Measurements from ENCODE around the gene KCNE3.

KCNE3 gene

DNA sequence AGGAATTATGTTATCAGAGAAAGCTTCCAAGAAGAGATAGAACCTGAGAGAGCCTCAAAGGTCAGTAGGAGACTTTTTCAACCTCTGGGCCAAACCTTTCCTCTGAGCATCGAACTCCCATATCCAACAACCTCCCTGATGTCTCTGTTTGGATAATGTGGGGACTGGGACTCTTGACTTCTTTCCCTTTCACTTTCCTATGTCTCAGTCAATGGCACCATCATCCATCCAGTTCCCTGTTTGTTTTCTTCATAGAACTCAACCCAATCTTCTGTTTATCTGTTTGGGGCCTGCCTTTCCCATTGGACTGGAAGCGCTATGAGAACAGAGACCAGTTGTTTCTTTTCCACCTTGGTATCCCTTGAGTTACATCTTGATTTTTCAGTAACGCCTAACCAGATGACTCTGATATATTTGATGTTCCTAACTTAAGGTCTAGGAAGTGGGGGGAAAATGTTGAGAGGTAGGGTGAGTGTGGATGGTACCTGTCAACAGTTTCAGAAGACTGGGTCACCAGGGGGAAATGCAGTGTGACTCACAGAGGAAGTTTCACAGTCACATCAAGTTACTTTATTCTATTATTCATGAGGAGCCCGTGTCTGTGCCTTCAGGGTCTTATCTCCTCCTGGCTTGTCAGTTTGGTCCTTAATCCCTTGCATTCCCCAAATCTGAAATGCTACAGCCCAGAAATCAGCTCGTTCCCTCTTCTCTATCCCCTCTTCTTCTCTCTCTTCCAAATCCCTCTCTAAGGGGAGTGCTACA lies 4.5 kb upstream of the KCNE3 start:
- no peak for DNase-seq

DNA sequence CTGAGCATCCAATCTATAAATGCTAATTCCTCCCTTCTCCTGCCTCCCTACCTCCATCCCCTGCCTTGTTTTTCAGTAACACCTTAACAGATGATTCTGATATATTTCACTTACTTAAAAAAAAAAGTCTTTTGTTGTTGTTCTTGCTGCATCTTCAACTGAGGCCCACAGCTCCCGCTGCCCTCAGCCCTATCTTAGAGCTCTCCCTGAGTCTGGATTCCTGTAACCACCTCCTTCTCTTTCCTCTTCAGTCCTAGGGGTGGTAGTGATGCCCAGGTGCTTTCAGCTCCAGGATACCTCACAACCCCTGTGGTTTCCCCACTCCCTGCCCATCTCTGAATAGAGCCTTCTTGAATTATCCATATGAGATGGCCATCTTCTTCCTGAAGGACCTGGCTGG lies 3.7 kb upstream of the KCNE3 start:
- no peak for DNase-seq

DNA sequence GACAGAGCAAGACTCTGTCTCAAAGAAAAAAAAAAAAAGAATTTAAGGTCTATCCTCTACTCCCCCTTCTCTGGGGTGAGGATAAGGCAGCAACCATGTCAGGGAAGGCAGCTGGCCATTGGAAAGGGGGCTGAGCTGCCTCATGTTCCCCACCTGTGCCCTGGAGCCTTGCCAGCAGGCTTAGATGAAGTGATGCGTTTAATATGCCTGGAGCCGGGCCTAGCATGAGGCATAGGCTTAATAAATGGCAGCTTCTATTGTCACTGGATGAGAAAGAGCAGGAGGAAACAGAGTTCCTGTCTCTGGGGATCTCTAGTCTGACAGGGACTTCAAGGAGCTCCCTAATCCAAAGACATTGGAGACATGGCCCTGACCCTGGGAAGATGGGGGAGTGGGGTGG lies 3.2 kb upstream of the KCNE3 start:
- no peak for DNase-seq

DNA sequence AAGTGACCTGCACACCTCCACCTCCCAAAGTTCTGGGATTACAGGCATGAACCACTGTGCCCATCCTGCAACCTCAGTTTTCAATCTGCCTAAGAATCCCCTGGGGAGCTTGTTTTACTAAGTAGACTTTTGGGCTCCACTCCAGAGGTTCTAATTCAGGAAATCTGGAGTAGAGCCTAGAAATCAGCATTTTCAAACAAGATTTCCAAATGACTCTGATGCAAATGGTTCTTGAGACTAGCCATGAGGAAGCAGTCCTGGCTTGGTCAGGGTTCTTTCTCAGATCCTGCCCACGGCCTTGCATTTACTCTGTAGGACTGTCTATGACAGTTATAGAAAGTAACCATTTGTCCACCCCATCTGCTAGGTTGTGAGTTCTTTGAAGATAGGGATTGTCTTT lies 1.6 kb upstream of the KCNE3 start:
- no peak for DNase-seq

DNA sequence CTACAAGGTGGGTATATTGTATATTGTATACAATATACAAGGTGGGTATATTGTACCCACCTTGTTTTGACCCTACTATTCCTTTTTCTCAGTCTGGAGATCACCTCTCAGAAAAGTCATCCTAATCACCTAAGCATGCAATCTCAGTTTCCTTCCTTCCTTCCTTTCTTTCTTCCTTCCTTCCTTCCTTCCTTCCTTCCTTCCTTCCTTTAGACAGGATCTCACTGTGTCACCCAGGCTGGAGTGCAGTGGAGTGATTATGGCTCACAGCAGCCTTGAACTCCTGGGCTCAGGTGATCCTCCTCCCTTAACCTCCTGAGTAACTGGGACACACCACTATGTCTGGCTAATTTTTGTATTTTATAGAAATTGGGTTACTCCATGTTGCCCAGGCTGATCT lies 1.2 kb upstream of the KCNE3 start:
- DNase-seq, result no peak

DNA sequence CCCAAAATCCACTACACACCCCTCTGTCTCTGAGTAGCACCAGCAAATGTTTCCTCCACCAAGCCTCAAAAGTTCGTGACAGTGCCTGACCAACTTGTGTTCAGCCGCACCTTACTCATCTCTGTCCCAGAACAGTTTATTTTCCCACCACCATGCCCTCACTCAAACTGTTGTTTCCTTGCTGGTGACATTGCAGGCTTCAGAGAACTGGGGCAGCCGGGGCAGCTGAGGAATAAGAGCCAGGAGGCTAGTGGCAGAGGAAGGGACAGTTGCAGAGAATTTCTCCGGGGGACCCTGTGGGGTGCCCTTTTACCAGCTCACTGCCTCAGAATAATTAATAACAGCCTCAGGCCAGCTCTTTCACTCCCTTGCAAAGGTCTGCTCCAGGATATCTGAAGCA lies 709 bp upstream of the KCNE3 start:
- DNase-seq, result no peak

DNA sequence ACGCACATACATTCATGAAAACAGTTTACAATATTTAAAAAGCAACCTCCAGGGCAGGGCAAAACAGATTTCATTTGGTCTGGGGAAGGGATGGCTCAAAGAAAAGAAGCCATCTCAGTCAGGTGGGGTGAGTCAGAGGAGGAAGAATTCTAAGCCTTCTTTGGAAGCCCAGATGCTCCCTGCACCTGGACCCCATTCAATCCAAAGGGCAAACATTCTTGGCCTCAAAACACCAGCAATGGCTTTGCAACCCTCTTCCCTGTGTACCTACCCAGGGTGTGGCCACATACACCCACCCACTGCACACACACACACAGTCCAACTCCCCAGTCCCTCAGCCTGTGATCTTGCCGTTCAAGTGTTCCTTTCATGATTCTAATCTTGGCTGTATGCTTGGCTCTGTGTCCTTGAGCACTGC lies 2.0 kb downstream of the KCNE3 start:
- no peak for DNase-seq

DNA sequence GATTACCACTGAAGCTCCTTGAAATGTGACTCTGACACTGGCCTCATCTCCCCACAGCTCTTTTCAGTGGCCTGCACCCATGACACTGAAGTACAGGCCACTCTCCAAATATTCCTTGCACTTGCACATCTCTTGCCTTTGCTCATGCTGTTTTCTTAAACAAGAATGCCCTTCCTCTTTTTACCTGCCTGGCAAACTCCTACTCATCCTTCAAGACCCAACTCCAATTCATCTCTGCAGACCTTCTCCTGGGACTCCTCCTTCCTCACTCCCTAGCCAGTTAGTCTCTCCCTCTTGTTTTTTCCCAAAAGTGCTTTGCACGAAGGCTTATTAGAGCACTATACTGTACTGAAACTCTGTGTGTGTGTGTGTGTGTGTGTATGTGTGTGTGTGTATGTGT lies 2.6 kb downstream of the KCNE3 start:
- no peak for DNase-seq

DNA sequence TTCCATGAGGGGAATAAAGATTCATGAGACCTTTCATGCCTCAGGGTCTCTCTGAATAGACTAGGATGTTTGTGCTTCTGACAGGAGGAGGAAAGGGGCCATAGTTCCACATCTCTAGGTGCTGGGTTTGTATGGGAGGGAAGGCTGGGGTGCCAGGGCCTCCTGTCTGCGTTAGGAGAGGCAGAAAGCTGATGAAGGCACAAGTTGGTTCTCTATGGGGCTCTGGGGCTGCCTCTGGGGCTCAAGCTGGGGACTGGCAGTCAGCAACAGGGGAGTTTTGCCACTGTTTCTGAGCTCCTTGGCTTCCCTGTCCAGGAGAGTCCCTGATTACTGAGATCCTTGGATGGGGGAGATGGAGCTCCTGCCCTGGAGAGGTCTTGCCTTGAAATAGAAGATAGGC lies 4.1 kb downstream of the KCNE3 start:
- no peak for DNase-seq

DNA sequence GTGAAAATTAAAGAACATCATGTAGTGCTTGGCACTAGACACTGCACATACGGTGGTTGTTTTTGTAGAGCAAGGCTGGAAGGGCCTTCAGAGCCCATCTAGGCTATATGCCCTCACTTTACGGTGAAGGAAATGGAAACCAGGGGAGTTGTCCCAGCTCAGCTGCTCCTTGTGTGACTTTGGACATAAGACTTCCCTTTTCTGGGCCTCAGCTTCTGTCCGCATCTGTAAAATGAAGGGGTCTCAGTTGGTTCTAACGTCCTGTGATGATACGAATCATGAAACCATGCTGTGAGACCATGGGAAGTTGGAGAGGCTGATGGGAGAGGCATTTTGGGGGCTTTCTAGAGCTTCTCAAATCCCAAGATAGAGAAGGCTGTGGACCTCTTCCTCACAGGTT lies 4.7 kb downstream of the KCNE3 start:
- DNase-seq, result no peak

DNA sequence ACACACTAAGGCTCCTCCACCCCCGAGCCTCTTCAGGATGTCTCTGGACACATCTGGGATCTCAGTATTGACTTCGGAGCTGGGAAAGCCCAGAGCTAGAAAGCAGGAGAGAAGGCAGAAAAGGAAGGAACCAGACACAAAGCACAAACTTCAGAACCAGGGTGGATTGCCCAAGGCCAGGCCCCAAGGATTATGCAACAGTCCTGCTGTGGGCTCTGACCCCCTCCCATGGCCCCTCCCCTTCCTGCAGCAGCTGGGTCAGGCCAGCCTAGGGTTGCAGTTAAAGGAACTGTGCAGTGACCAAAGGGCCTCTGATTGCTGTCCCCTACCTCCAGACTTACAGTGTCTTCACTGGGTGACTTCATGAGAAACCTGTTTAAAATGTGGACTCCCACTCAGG lies 5.3 kb downstream of the KCNE3 start:
- DNase-seq, result no peak

DNA sequence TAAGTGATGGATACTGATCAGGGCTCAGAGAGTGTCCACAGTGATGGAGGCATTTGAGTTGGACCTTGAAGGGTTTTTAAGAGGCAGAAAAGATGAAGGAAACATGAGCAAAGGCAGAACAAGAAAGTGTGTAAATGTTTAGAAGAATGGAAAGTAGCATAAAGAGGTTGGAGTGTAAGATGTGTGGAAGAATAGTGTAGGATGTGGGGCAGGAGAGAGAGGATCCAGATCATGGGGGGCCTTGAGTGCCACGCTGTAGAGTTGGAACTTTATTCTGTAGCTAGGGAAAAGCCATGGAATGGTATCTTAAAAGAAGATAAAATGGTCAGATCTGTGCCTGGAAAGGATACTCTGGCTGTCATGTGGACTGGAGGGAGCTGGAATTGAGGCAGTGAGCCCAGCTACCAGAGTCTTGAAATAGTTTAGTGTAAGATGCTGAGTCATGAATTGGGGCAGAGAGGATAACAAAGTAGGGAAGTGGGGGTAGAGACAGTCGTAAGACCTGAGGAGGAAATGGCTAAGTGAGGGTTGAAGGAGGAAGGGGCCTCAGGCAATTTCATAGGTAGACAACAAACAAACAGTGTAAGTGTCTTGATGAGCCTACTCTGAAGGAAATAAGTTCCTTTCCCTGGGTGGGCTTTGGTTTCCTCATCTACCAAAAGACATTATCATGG lies 6.7 kb downstream of the KCNE3 start:
- peak in 1 of 5 donors; percentile 7 for DNase-seq

DNA sequence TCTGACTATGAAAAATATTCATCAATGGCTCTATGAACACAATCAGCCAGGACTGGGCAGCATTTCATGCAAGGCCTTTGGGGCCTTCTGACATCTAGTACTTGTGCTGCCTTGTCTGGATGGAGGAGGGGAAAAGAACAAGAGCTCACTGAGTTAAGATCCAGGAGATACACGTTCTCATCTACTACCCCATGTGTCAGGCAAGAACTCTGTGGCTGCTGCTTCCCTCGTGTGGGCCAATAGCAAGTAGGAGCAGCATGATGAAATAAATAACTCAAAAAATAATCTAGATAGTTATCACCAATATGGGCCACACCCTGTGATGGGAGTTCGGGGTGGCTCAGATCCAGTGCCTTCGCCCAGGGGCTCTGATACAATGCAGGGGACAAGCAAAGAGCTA lies 7.3 kb downstream of the KCNE3 start:
- no peak for DNase-seq

DNA sequence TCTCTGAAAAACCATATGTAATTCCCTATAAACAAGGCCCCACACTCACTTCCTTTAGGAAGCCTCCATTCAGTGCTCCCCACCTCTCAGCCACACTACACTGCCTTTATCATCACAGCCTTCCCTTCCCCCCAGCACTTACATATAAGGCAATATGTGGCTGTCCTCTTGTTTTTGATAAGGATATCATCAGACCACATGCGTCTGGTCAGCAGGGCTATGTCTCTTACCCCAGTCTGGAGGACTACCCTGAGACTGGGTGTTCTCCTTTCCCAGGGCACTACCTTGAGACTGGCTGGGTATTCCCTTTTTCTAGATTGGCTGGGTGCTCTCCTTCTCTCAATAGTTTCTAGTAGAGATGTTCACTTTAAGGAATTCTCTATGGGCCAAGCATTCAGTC lies 7.8 kb downstream of the KCNE3 start:
- no peak for DNase-seq

DNA sequence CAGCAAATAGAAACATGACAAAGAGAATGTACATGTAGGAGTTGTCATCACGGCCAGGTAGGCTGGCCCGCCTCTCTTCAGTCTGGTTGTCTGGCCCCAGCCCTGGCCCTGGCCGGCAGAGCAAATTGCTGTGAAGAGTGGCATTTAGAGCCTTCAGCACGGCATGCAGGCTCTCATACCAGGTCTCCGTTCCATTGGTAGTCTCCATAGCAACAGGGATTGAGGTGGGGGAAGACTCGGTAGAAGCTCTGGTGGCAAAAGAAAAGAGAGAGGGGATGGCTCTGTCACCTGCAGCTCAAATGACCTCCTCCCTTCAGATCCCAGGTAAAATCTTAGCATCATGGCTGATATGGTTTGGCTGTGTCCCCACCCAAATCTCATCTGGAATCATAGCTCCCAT lies 10.0 kb downstream of the KCNE3 start:
- no peak for DNase-seq

DNA sequence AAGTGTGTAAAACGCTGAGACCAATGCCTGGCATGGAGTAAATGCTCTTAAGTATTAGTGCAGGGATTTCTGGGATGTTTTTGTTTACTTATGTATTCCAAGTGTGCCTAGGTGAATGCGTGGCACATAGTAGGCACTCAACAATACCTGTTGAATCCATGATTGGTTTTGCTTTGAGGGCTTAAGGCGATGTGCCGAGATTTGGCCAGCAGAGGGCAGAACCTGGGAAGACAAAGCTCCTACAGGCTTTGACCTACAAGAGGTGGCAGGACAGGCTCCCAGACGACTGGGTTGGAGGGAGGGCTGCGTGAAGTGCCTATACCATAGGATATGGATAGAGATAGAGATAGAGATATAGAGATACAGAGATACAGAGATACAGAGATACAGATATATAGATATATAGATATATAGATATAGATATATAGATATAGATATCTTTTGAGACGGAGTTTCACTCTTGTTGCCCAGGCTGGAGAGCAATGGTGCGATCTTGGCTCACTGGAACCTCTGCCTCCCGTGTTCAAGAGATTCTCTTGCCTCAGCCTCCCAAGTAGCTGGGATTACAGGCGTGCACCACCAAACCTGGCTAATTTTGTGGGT lies 13.9 kb downstream of the KCNE3 start:
- DNase-seq, result peak in 4 of 5 donors; percentile 12 to 48 (median 39)

DNA sequence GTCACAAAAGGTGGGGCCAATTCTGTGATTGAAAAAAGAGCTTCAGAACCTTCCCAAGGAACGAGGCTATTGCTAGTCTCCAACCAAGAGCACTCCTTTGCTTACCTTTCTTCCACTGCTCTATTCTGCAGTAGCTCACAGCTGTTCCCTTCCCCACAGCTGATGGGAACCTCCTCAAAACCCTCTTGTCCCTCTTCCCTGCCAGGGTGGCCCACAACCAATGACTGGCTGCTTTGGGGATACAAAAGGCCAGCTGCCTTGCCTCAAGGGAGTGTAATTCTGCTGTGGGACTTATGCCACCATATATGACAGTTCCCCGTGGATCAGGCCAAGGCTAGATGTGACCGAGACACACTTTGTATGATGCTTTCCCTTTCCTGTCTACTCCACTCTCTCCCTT lies 15.0 kb downstream of the KCNE3 start:
- no peak for DNase-seq

DNA sequence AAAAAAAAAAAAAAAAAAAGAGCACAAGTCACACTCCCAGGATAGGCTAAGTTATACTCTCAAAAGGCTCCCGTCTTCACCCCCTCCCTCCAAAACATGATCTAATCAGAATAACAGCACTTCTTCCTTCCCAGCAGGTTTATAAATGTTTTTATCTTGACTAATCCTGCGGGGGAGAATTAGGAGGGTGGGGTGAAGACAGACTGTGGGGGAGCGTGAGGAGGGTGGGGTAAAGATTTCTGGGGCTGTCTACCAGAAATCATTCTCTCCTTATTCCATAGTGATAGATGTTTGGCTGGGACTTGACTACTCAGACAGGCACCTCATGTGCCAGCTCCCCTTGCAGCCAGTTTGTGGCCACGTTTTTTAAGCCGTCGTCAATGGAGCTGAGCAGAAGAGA lies 17.0 kb downstream of the KCNE3 start:
- no peak for DNase-seq

DNA sequence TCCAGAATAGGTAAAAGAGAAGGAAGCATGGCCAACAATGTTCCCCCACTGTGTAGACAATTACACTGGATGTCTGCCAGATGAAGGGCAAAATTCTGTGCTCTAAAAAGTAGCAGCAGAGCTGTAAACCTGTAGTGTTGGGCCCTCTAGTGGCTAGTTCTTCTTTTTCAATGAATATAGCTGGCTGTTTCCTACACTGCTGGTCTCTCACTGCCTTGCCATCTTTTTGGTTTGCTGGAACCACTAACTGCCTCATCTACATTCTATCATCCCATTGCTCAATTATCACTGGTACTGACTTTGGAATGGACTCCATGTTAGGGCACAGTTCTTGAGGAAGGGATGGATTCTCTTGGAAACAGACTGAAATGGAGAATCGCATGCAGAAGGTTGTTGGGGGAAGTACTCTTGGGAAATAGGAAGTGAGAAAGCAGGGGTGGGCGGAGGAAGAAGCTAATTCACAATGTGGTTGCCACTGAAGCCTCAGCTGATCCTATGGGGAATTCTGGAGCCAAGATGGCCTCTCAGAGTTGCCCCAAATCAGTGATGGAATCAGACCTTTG lies 17.9 kb downstream of the KCNE3 start:
- peak in 4 of 5 donors; percentile 6 to 46 (median 28) for DNase-seq

DNA sequence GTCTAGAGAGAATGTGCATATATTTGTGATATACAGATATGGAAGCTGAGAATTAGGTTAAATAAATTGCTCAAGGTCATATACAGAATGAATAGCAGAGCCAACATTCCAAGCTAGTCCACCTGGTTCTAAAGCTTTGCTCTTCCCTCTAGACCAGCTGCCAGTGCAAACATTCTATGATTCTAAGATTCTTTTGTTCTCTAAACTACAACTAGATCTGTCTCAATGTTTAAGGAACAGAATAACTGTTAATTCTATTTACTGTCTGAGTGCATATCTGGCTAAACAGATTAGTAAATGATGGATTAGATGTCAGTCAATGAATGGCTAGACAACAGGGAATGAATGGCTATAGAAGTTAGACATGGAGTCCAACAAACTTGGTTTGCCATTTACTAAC lies 19.6 kb downstream of the KCNE3 start:
- DNase-seq, result no peak

DNA sequence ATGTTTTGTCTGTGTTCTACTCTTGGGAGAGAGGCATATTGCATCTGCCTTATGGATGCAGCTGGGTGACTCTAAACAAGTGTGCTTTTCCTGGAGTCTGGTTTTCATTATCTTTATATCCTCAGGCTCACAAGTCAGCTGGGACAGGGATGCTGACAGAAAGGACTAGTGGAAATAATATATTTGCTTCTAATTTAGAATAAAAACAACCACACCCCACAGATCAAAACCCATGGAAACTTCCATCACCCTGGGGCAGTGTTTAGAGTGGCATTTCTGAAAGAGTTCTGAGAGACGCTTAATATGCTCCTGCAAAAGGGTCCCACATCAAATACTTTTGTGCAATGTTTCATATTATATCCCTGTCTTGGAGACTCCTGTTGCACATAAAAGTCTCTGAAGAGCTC lies 20.8 kb downstream of the KCNE3 start:
- DNase-seq, result no peak

DNA sequence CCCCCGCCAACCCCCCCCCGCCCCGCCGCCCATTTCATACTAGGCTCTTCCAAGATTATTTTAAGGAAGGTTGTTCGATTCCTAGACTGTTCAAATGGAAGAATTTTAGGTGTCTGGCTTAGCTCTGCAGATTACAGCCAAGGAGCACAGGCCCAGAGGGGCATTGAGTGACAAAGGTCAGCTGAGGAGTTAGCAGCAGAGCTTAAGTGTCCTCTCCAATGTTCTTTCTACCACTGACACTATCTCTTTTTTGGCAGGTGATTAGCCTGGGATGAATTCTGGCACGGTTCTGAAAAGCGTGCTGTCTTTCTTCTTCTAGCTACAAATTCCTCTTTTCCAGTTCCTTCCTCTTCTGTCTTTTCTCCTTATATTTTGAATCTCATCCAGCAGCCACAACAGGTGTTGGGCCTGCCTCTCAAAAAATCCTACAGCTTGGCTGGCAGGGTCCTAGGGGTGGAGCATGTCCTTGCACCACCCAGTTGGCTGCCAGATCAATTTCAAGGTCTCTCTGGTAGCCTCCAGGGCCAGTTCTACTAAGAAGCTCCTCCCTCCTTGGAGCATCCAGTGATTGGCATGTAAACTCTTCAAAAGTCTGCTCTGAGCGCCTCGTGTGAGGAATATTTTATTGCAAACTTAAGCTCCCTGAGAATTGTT lies 23.0 kb downstream of the KCNE3 start:
- no peak for DNase-seq

DNA sequence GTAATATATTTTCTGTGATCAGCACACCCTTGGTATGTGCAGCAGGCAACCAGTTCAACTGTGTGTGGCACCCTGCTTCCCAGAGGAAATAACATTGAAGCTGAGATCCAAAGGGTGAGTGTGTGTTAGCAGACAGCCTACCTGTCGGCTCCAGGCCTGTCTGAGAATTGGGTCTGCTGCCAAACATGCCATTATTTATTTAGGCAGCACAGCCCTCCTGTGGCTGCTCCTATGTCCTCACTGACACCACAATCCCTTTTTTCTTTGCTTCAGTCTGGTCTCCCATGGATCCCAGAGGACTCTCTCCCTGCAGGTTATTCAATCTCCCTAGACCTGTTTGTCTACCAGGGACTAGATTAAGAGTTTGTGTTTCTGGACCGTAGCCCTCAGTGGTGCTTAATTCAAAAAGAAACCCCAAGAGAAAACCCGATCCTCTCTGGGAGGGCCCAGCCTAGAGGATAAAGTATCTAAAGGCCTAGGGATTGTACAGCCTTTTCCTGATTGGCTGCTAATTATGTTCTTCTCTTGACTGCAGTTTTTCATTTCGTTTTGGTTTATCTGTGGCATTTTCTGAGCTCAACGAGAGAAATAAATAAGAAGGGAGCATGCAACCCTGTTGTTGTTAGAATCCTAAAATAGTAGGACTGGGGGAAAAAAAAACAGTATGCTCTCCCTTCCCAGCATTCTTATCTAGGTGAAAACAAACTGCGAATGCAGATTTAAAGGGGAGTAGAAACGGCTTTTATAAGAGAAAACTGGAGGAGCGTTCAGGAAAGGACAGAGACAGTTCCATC lies 24.1 kb downstream of the KCNE3 start:
- no peak for DNase-seq
